K562 (cell line): Measurements from ENCODE around the gene ALPP. TPM values are rescaled to one million over a fixed set of nuclear protein-coding genes. Genes with fewer than 3 reads are reported as not detected.
"Not testable (repeated sequence)": the region's sequence is repeated elsewhere in the genome, so short reads cannot be mapped to it uniquely, and the experiment has no call there.

Experiments
- ATAC-seq: fragments of 200-7000 bp; cut with Tn5 transposase; 3 replicates; pipeline ENCODE4 v1.9.1; 2020; ENCODE audit warnings: moderate library complexity
- BruUV-seq: library from RNA; stranded (reverse); fragments of 400-500 nt; replicated peaks from 2 replicates; lab custom pipeline; 2021; lab: Mats Ljungman, UMichigan
- CTCF ChIA-PET: fragments of 300-600 bp; formaldehyde crosslinking; extraction: SDS; loops from one replicate; lab custom pipeline; 2021; ENCODE audit warnings: low intra/inter-chr PET ratio; lab: Yijun Ruan, JAX
- POLR2A ChIA-PET: fragments of 300-600, 350-650 bp; sonication (Branson Sonifier 250); formaldehyde crosslinking; extraction: SDS; loops from one replicate; lab custom pipeline; 2021; ENCODE audit warnings: antibody characterized with exemption, inconsistent platforms; lab: Yijun Ruan, JAX
- DNase-seq, 4 experiments: peaks; one replicate each; pipeline versions ENCODE4 v3.0.0 to v3.0.0-alpha.2; 2011 to 2018; ENCODE audit warnings: low spot score in 3 of 4, mixed read lengths in 3 of 4; ENCODE audit errors: extremely low read depth in 1 of 4
- FAIRE-seq: peaks from 2 replicates; lab custom pipeline; 2011; peaks lifted over from hg19 to GRCh38; lab: Jason Lieb, UNC
- H2AFZ ChIP-seq: 2 replicates; pipeline ENCODE4 v1.6.0; 2011; ENCODE audit warnings: low read depth, low read length, control low read depth, inconsistent platforms
- H3K27ac ChIP-seq: fragments of 200-600 bp; 3 replicates; pipeline ENCODE4 v1.8.0; 2011; ENCODE audit warnings: low read depth, mild to moderate bottlenecking, control low read depth, inconsistent platforms, low read length, moderate library complexity, mixed read lengths; ENCODE audit errors: extremely low read depth
- H3K27me3 ChIP-seq, 2 experiments: fragments of 300-600 bp in 1 of 2; 2 replicates in 1 of 2; 3 replicates in 1 of 2; pipeline versions ENCODE4 v1.6.0 to v1.8.0; 2011; ENCODE audit warnings: inconsistent platforms in 2 of 2, low read length in 2 of 2, mild to moderate bottlenecking in 1 of 2, mixed read lengths in 1 of 2, moderate library complexity in 1 of 2; ENCODE audit not compliant: control insufficient read depth in 2 of 2, insufficient read depth in 2 of 2
- H3K36me3 ChIP-seq: fragments of 300-600 bp; 3 replicates; pipeline ENCODE4 v1.8.0; 2011; ENCODE audit warnings: mild to moderate bottlenecking, low read length, inconsistent platforms; ENCODE audit not compliant: control insufficient read depth, insufficient read depth
- H3K4me1 ChIP-seq, 2 experiments: fragments of 200-600 bp in 1 of 2; replicated peaks in 1 of 2; 2 replicates in 1 of 2; 3 replicates in 1 of 2; pipeline versions ENCODE4 v1.5.1 to v1.8.0; 2011; ENCODE audit warnings: inconsistent platforms in 2 of 2, low read length in 2 of 2, mild to moderate bottlenecking in 1 of 2, mixed read lengths in 1 of 2, moderate library complexity in 1 of 2; ENCODE audit not compliant: control insufficient read depth in 2 of 2, insufficient read depth in 2 of 2
- H3K4me2 ChIP-seq: 2 replicates; pipeline ENCODE4 v1.6.1; 2011; ENCODE audit warnings: low read length, control low read depth, inconsistent platforms, mixed read lengths; ENCODE audit not compliant: insufficient read depth
- H3K4me3 ChIP-seq: fragments of 200-600 bp; sonication (generic), shearing (Covaris generic); 2 replicates; pipeline ENCODE4 v1.5.1; 2016; ENCODE audit warnings: control low read depth, inconsistent platforms
- H3K79me2 ChIP-seq: fragments of 200-600 bp; 3 replicates; pipeline ENCODE4 v1.8.0; 2011; ENCODE audit warnings: low read length, inconsistent platforms; ENCODE audit not compliant: control insufficient read depth, insufficient read depth
- H3K9ac ChIP-seq, 2 experiments: 2 replicates each; pipeline versions ENCODE4 v1.6.0 to v1.6.1; 2011; ENCODE audit warnings: low read depth in 2 of 2, low read length in 2 of 2, control low read depth in 1 of 2, inconsistent platforms in 1 of 2, mild to moderate bottlenecking in 1 of 2, mixed read lengths in 1 of 2; ENCODE audit not compliant: insufficient read depth in 1 of 2
- H3K9me1 ChIP-seq: one replicate; pipeline ENCODE4 v1.6.0; 2011; ENCODE audit warnings: inconsistent platforms, mild to moderate bottlenecking, low read length, moderate library complexity; ENCODE audit not compliant: control insufficient read depth, insufficient read depth
- H3K9me3 ChIP-seq: replicated peaks from 2 replicates; pipeline ENCODE4 v1.5.1; 2011; ENCODE audit warnings: low read depth, low read length, inconsistent platforms; ENCODE audit not compliant: control insufficient read depth, insufficient read depth
- H4K20me1 ChIP-seq: replicated peaks from 2 replicates; pipeline ENCODE4 v1.6.1; 2011; ENCODE audit warnings: low read length, inconsistent platforms, mixed read lengths; ENCODE audit not compliant: control insufficient read depth, insufficient read depth
- FOXA3 ChIP-seq, 2 experiments: fragments of 450-650 bp in 1 of 2; sonication (generic) in 1 of 2; formaldehyde crosslinking; IDR thresholded peaks in 1 of 2; conservative IDR thresholded peaks in 1 of 2; 2 replicates each; pipeline versions ENCODE4 v1.4.0 to v1.8.0; 2020 to 2022; ENCODE audit warnings: mild to moderate bottlenecking in 2 of 2, missing genetic modification reagents in 1 of 2
- FUS ChIP-seq: fragments of 200-400 bp; formaldehyde crosslinking; optimal IDR thresholded peaks from 2 replicates; pipeline ENCODE3; 2017; ENCODE audit warnings: low read depth, low read length
- GABPA ChIP-seq: fragments of 200-800 bp; sonication (Bioruptor generic); conservative IDR thresholded peaks from 2 replicates; pipeline ENCODE4 v1.6.1; 2016; ENCODE audit warnings: low read depth, missing genetic modification characterization, missing compliant biosample characterization
- RERE ChIP-seq: sonication (generic); formaldehyde crosslinking; IDR thresholded peaks from 2 replicates; pipeline ENCODE4 v1.8.0; 2023; ENCODE audit warnings: missing genetic modification reagents, mild to moderate bottlenecking, borderline replicate concordance
- ZC3H4 ChIP-seq: sonication (generic); formaldehyde crosslinking; IDR thresholded peaks from 2 replicates; pipeline ENCODE4 v1.9.0; 2021; ENCODE audit warnings: missing genetic modification reagents, borderline replicate concordance
- WGBS: fragments of 100-300 bp; shearing (Covaris generic); methylation state at CpG from one replicate; pipeline ENCODE4 v1.1.6; 2016; ENCODE audit warnings: low coverage, mixed read lengths; ENCODE audit not compliant: insufficient coverage; ENCODE audit errors: missing lambda C conversion rate; 5-methylcytosine and 5-hydroxymethylcytosine counted together
- in situ Hi-C: fragments of 300-500 bp; cut with MboI; formaldehyde crosslinking; loops from 4 replicates; pipeline ENCODE4 v1.15.0; 2018; ENCODE audit warnings: inconsistent platforms, mixed read lengths
- intact Hi-C: fragments of 100-400 bp; cut with micrococcal nuclease; formaldehyde crosslinking; loops from 2 replicates; pipeline ENCODE4 v1.14.2; 2022
- polyA plus RNA-seq, 8 experiments: library from polyadenylated mRNA; depleted of rRNA in 4 of 8; stranded (reverse) in 5 of 8; unstranded in 3 of 8; fragments of >200 nt; fragmentation: Nextera tagmentation in 2 of 8; fragmentation: Illumina TruSeq in 1 of 8; extraction: Ambion mirVana in 2 of 8; extraction: Trizol in 1 of 8; gene quantifications; 2 replicates each; pipeline versions ENCODE4 v1.2.1 to v1.2.3, GENCODE V29; 2011 to 2014; ENCODE audit warnings: inconsistent platforms in 1 of 8, missing spikeins in 1 of 8
- total RNA-seq, 7 experiments: library from RNA; depleted of rRNA in 6 of 7; stranded (reverse); fragments of >200 nt in 6 of 7; fragmentation: Illumina TruSeq in 2 of 7; extraction: Trizol in 2 of 7; gene quantifications; 2 replicates each; pipeline versions ENCODE4 v1.2.1 to v1.2.3, GENCODE V29; 2011 to 2021; ENCODE audit warnings: low replicate concordance in 1 of 7

ALPP gene
- total and polyA plus RNA-seq, 9 of the 15 experiments (the other 6 are each of a cell fraction or from before 2014, with no cell fraction given), result 0.03 TPM; not detected in 8

DNA sequence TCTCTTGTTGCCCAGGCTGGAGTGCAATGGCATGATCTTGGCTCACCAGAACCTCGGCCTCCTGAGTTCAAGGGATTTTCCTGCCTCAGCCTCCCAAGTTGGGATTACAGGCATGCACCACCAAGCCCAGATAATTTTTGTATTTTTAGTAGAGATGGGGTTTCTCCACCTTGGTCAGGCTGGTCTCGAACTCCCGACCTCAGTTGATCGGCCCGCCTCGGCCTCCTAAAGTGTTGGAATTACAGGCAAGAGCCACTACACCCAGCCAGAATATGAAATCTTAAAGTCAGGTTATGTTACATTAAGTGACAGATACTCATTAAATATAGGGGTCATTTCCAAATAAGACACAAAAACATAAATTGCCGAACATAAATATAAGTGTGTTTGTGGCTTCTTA, 15.9 kb downstream of the ALPP start:
- H3K9ac ChIP-seq, in situ Hi-C loops, DNase-seq, H3K79me2 ChIP-seq, H3K4me1 ChIP-seq, H3K27ac ChIP-seq, H2AFZ ChIP-seq, H3K9me3 ChIP-seq, POLR2A ChIA-PET, H3K9me1 ChIP-seq, H3K36me3 ChIP-seq, FAIRE-seq, H3K4me2 ChIP-seq, H3K27me3 ChIP-seq, CTCF ChIA-PET, H4K20me1 ChIP-seq, intact Hi-C loops, H3K4me3 ChIP-seq, ATAC-seq, BruUV-seq: not testable (repeated sequence)
- WGBS, result 27% methylated on average over 2 of the region's 7 CpGs

GRCh38 chr2:232395586-232395985, 17.0 kb downstream of the ALPP start:
- no peaks in the 10 kb centered on the region for H3K36me3 ChIP-seq
- FAIRE-seq (no peak), DNase-seq (no peak), ATAC-seq (no peak)
- H3K27ac ChIP-seq, result no peak overlapping the region
- no TSS peak for BruUV-seq
- intact Hi-C loops (no loop called here), in situ Hi-C loops (no loop called here)
- H3K4me2 ChIP-seq, result no peak overlapping the region
- H3K4me3 ChIP-seq, result no peak overlapping the region
- no peak overlapping the region for H2AFZ ChIP-seq
- ChIA-PET POLR2A (no interaction called here), CTCF (interaction anchor here (0.6 kb wide), 1 partner anchor 28 kb away, joined by 3 read pairs; no protein-coding TSS in a partner anchor)
- H4K20me1 ChIP-seq, result no peaks in the 10 kb centered on the region
- no peaks in the 10 kb centered on the region for H3K4me1 ChIP-seq
- WGBS, result 0% methylated on average over 1 of the region's 1 CpG
- no peaks in the 10 kb centered on the region for H3K9me1 ChIP-seq
- peaks cover 0 to 7% of the 10 kb centered on the region in 2 experiments; a peak in 4 of 5 replicates for H3K27me3 ChIP-seq
- no peak overlapping the region for H3K9ac ChIP-seq
- no peaks in the 10 kb centered on the region for H3K9me3 ChIP-seq
- no peaks in the 10 kb centered on the region for H3K79me2 ChIP-seq
- no peak for TF ChIP-seq GABPA (tag)
- no peak for TF ChIP-seq FOXA3 (CRISPR knock-in tag; conservative IDR thresholded peaks at IDR 0.05 in 1 of 2, IDR thresholded peaks at IDR 0.05 in 1 of 2)
- TF ChIP-seq RERE (CRISPR knock-in tag), result no peak
- no peak for TF ChIP-seq FUS
- TF ChIP-seq ZC3H4 (CRISPR knock-in tag), result no peak
